ENCODE results near the gene TAF4B.

GRCh38 chr18:26407736-26408601 is 181.7 kb downstream of the TAF4B start:
- TF ChIP-seq CTCF (IDR thresholded peaks at IDR 0.05; ENCODE audit: borderline replicate concordance, extremely low read depth, low read length, poor library complexity, severe bottlenecking) (no peak), EZH2 (IDR thresholded peaks at IDR 0.05; ENCODE audit: borderline replicate concordance, low read depth, low read length, severe bottlenecking) (no peak)
